Left kidney (tissue), 2 donors: Measurements from ENCODE around the gene FOXO3. TPM values are rescaled to one million over a fixed set of nuclear protein-coding genes. Genes with fewer than 3 reads are reported as not detected.

Experiments
- DNase-seq: peaks from one replicate; pipeline ENCODE4 v3.0.0-alpha.2; 2013
- polyA plus RNA-seq: library from polyadenylated mRNA; unstranded; fragments of 120-200 nt; gene quantifications from one replicate; pipeline ENCODE4 v1.2.1, GENCODE V29; 2013; ENCODE audit not compliant: insufficient read length

Gene FOXO3
- polyA plus RNA-seq, 1 donor, result 51.8 TPM

DNA sequence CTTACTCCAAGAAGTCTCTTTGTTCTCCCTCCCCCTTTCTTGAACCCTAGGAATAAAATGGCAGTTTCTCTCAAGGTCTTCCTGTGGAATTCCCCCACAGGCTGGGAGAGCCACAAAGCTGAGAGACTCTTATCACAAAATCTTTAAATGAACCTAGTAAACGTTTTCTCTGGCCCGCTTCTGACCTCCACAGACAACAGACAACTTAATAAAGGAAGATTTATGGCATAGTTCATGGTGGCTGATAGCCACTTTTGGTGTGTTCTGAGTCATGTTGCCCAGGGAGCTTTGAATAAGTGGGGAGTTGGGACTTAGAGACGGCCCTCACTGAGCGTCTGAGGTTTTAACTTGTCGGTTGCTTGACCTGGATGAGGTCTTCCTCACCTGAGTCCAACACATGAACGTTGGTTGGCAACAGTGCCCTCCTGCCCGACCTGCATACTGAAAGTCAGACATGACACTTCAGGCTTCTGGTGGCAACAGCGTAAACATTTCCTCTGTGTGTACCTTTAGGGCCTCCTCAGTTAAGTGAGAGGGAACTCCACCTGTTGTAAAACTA is 124.1 kb downstream of the FOXO3 start:
- DNase-seq, result no peak

DNA sequence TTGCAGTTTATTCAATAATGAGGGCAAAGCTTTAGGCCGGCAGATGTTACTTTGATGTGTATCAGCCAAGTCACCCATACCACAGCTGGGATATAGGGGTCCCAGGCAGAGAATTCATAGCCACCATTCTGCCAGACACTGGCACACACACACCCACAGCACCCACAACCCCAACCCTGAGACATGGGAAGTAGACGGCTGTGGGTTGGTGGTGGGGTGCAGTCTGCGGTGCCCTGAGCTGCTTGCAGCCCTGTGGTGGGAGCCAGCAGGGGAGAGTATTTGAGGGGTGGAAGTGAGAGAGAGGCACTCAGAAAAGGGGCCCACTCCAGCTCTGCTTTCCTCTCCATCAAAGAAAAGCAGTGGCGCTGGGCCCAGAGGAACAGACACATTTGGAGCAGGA is 125.3 kb downstream of the FOXO3 start:
- no peak for DNase-seq

DNA sequence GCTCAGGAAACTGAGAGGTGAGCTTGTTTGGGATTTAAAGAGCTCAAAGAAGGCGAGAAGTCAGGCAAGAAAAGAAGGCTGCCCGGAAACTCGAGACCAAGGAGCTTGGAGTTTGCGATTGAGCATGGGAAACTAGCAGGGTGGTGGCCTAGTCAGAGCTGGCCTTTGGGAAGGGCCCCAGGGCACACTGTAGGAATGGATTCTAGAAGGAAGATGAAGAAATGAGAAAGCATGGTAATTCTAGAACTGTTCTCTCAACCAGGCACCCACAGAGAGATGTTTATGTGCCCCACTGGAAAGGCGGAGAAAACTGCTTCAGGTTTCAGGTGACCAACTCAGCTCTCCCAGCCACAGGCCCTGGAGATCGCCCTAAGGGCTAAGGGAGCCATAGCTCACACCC is 126.2 kb downstream of the FOXO3 start:
- no peak for DNase-seq

DNA sequence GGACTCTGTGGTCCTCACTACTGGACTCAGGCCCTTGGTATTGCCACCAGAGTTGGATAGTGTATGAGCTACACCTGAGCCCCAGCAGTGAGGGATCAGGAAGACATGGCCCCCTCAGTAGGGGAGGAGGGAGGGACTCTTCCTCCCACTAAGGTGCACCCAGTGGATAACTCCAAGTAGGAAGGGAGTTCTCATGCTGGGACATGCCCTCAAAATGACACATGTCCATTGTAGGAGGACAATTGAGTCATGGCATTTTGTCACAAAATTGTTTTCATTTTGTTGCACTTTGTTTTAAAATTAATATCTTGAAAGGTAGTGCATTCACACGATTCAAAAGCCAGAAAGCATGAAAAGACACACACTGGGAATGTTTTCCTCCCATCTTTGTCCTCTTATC is 127.2 kb downstream of the FOXO3 start:
- DNase-seq, result no peak

DNA sequence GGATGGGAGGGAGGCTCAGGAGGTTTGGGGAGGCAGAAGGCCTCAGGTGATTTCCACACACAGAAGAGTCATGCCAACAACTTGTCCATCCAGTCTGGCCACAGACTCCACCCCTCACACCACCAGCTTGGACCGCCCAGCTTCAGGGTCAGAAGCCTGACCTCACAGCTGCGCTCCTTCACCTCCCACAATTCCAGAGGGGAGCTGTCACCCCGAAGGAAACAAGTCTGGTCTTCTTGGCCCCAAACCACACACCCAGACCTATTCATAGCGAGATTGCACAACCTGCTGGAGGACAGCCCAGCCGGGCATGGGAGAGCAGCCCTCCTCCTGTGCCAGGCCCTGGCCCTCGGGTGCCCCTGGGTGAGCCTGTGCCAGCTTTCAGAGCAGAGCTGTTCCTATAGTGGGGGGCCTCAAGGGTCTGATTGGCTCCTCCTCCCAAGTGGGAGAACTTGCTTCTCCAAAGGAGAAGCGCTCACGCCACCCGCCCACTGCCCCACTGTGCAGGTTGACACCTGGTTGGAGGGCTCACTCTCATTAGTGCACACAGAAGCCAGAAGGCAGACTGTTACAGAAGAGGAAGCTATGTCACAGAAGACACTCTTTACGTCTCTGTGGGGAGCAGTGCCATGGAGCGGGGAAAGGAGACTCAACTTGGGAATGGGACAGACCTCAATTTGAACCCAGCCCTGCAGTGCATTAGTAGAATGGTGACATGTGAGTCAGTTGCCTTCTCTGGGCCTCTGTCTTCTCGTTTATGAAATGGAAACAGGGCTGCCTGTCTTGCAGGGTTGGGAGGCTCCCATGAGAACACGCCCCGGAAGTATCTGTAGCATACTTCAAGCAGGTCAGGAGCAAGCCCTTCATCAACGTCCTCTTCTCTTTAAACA is 128.8 kb downstream of the FOXO3 start:
- no peak for DNase-seq

DNA sequence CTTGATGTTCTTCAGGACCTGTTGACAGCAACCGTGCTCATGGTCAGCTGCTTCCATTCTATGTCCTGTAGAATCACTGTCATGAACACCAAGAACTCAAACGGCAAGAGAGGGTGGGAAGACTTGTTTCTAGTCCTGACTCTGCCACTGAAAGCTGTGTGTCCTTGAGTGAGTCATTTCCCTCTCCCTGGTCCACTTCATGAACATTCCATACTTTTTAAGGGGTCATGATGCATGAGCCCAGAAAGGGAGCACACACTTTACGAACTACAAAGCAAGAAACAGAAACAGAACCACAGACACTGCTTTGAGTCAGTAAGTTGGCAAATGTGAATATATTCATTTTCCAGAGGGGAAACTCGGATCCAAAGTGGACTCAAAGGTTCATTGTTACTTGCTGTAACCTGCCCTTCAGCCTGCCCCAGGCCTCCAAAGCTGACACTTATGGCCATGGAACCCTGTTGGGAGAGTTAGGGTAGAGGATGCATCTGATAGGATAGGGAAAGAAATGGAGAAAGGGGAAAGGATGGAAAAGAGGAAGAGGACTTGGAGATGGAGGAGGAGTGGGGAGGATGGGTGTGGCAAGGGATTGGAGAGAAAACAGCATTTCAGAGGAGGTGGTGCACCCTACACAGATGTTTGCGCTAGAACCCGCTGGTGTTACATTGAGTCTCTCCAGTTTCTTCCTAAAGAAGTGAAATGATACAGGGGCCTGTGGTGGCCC is 129.8 kb downstream of the FOXO3 start:
- no peak for DNase-seq

DNA sequence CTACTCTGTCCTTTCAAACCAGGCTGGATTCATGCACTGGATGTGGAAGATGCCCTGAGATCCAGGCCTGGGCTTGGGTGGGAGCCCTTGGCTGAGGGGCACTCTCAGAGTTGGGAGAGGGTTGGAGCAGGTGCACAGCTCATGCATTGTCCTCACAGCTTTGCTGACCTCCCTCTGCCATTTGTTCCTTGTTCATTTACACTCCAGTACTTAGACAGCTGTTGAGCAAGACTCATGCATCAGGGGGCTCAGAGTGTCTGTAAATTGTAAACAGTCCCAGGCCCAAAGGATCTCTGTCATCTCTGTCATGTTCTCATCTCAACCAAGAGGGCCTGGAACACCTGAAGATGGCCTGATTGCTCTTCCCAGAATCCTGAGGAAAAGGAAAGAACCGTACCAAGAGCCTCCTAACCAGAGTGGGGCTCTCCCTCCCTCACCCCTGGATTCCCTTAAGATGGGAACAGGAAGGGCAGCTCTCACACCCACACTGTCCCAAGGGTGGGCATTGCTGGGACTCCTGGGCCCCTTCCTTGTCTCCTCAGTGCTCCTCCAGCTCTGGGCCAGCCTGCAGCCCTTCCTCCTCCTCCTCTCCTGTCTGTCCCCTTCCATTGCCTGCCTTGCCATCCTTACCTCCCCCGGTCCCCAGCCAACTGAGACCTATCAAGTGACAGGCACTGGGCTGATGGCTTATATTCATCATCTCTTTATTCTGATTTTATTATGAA is 132.9 kb downstream of the FOXO3 start:
- DNase-seq, result no peak

DNA sequence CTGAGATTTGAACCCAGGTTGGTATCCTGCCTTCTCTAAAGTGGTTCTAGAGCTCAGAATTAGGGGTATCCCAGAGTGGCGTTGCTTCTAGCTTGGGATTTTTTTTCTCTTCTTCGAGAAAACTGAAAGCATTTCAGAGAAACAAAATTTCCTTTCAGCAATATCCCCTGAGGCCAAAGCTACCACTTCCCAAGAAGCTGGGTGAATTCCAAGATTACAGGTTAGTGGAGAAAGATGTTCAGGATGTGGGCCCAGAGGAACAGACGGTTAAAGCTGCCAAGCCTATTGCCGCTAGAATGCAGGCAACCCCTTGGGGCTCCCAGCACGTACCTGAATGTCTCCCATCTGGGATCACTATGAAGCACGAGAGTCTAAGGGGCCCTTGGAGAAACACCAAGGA is 134.1 kb downstream of the FOXO3 start:
- DNase-seq, result no peak

DNA sequence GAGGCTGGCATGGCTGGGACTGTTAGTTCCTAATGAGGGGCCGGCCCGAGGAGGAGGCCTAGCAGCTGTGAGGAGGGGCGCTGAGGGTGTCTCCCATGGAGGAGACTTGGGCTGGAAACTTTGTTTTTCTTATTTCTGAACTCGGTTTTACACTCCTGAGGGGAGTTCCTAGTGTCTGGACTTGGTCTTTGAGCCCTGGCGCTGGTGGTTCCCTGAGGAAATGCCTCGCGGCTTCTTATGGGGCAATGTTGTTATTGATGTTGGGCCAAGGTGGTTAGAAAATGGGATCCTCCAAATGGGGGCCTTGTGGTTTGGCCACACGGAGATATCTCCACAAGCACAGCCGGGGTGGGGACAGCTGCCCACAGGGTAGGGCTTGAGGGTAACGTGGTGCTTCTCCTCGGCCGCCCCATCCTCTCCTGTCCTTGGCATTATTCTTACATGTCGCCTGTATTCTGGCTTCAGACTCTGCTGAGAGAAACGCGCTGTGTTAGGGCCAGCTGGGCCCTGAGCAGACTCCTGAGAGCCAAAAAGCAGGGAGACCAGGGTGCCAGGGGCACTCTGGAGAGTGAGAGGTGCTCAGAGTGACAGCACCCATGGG is 136.9 kb downstream of the FOXO3 start:
- DNase-seq, result no peak

DNA sequence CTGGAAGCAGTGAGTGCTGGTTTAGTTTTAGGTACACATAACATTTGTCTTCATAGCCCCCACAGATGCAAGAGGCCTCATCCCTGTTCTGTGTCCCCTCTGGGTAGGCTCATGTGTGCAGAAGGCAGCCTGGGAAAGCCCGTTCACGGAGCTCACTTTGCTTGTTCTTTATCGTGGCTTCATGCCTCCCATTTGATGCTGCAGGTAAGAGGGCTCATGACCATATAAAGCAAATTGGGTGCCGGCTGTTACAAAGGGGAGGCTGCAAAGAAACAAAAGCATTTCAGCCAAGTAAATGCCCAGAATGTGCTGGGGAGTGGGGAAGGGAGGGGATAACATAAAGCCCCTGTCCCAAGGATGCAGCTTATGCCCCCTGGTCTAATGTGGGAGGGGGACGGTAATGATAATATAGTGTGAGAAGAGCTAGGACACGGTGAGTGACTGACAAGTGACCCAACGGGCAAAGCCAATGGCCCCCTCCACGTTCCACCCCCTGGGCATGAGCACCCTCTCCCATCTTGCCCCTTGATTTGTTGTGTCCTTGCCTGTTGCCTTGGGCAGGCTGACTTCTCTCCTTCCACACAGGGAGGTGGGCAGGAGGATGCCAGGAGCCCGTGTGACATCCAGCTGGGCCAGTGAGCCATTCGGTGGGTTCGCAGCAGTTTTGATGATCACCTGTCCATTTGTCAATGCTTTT is 138.0 kb downstream of the FOXO3 start:
- DNase-seq, result no peak

DNA sequence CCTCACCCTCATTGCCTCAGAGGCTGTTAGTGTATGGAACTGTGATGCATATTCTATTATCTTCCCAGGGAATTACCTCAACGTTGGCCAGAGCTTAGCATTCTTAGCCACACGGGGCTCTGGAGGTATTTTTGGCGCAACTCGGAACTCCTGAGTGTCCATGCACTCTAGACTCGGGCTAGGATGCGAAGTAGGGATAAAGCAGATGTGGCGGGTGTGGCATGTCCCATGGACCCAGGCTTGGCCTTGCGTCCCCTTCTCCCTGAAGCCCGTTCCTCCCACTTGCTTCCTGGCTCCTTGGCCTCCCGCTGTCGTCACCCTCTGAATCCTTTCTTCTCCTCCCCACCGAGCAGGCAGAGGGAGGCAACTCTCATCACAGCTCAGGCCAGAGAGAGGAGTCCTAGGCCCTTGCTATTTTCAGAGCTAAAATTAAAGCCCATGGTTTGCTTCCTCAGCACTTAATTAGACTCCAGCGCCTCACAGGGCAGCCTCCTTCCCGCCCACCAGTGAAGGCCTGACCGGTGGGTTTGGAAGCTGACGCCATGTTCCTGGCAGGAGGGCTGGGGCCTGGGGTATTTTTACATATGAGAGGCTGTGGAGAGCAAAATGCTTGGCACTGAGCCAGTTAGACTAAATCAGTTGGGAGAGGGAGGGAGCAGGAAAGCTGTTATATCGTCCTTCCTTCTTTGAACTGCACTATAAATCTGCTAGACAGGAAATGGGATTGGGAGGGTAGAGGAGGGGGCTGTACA is 138.7 kb downstream of the FOXO3 start:
- DNase-seq, result peak; percentile 70

DNA sequence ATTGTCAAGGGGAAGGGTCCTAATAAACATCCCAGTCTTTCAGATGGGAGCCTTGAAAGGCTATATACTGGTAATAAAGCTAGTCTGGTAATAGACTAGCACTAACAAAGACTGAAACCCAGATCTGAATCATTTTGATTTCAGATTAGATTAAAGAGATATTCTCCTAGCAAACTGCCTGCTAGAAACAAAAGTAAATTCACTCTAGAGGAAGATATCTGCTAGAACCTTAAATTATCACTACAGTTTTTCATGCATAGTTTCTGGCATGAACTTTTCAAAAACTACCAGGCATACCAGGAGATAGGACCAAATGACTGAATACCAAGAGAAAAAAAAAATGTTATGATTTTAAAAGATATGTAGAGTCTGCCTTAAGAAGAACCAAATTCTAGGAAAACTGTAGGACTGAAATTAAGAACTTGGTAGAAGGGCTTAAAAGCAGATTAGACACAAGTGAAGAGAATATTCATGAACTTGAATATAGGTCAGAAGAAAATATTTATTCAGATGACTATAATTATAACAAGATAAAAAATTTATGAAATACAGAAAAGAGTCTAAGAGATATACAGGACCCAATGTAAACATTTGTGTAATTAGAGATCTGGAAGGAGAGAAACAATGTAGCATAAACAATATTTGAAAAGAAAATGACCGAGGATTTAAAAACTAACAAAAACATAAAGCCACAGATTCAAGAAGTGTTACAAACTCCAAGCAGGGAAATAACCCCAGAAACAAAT is 141.6 kb downstream of the FOXO3 start:
- no peak for DNase-seq

DNA sequence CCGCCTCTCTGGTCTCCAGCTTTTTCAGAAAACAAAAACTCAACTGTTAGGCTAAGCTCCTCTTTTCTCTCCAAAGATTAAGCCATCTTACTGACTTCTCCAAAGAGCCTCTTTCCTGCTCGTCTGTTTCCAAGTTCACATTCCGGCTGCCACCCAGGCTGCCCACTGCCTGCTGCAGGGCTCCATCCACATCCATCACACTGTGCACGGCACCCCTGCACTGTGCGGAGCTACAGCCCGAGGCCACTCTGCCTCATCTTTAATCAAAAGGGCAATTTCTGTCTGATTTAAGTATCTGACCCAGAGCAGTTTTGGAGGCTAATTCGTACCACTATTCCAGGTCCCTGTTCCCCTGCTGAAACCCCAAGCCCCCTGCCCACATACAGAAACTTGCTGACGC is 145.9 kb downstream of the FOXO3 start:
- no peak for DNase-seq

DNA sequence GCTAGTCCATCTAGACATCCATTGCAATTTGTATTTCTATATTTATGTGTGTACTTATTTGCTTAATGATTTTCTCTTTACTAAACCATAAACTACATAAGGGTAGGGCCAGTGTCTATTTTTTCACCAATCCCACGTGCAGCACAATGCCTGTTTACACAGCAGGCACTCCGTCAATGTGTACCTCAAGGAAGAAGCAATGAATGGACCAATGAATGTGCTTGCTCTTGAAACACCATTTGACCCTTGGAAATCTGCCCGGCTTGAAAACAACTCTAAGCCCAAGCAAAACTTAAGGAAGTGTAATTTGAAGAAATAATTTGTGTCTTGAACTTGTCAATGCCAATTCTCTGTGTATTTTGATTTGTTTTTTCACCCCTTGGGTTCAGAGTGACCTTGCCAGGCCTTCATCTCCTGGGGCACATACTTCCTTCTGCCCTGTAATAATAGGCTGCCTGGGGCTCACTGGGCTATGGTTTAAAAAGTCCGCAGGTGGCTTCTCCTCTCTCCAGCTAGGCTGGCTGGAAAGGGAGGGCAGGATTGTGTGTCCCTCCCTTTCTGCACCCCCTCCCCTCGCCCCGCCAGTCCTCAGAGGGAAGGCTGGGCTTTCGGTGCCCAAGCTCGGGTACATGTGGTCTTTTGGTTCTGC is 146.7 kb downstream of the FOXO3 start:
- DNase-seq, result no peak

DNA sequence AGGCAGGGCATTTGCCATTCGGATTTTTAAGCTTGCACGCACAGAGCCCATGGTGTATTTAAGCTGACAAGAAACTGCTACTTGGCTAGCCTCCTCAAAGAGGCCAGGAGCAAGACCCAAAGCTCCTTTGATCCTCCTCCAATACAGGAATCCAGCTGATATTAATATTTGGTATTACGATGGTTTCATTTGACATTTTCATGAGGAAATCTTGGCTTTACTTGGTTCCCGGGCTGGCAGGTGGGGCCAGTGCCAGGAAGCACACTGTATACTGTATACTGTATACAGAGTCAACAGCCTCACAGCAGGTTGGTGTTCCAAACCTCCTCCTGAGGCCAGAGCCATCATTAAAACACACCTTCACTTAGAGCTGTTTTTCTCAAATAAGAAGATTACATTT is 149.3 kb downstream of the FOXO3 start:
- no peak for DNase-seq

DNA sequence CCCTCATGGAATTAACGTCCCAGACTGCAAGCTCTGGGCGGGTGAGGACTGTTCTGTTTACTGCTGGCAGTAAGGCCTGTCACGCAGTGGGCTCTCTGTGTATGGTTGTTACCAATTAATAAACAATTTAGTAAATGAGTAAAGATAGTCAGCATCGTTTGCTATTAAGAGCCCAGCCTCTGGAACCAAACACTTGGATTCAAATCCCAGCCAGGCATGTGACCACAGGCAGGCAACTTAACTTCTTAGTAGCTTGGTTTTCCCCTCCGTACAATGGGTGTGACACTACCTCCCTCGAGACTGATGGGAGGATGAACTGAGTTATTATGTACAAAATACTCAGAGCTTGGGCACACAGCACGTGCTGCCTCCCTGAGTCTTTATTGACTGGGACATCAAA is 149.8 kb downstream of the FOXO3 start:
- DNase-seq, result no peak

DNA sequence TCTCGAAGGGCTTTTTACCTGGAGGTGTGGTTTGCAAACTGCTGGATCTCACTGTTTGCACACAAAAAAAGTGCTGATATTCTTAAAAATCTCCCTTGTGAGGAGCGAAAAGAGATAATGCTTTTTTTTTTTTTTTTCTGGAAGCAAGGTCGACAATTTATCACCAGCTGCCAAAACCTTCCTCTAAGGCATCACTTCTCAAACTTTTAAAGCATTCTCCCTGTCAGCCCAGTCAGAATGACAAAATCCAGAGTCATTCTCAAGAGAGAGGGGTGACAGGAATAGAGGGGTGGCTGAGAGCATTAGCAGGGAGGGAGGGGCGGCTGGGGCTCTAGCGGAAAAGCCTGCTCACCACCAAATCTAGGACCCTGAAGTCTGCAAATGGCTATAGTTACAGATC is 150.4 kb downstream of the FOXO3 start:
- DNase-seq, result no peak

DNA sequence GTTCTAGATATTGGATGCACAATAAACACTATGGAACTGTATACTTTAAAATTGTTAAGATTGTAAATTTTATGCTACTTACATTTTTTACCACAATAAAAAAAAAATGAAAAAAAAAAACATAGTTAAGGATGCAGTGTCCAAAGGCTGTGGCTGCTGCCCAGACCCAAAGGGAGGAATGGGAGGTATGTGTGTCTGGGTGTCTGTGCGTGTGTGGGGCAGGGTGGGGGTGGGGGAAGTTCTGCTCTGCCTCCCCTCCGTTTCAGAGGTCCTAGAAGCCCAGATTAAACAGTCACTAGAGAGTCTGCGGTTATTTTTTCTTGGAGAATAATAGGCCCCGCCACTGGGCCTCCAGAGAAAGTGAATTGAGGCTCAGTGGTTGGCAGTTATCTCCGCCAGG is 151.1 kb downstream of the FOXO3 start:
- no peak for DNase-seq

DNA sequence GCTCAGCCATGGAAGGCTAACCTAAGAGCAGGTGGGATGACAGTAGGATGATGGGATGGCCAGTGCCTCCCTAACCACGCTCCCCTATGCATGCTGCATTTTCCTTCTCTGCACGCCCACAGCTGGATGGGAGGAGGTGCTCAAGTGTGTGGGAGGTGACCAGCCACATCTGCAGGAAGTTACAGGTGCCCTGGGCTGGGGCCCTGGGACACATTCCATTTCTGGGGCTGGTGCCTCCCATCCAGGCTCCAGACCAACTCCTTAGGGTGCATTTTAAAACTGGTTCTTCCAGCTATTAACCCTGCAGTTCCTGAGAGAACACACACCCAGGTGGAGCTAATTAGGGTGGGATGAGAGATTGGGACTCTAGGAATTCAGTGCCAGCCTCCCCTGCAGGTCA is 152.2 kb downstream of the FOXO3 start:
- DNase-seq, result no peak
